ENCODE measurements around the gene CFAP54. TPM values are rescaled to one million over a fixed set of nuclear protein-coding genes. Genes with fewer than 3 reads are reported as not detected.

The CFAP54 gene
- total RNA-seq, 4 donors from 2014 or later, result 0.16 TPM; not detected in 3

GRCh38 chr12:96447256-96447655 is 42.1 kb upstream of the CFAP54 start:
- Histone ChIP-seq H3K27ac (no peak overlapping the region), H3K4me1 (no peaks in the 10 kb centered on the region), H3K4me3 (no peak overlapping the region), H3K9me3 (no peaks in the 10 kb centered on the region), H3K27me3 (no peaks in the 10 kb centered on the region), H3K36me3 (no peaks in the 10 kb centered on the region)
- 89% methylated on average over 3 of the region's 3 CpGs for WGBS
- no peak for TF ChIP-seq POLR2A (IDR thresholded peaks at IDR 0.05)
- no peak for TF ChIP-seq EP300 (IDR thresholded peaks at IDR 0.05)
- no peak for TF ChIP-seq POLR2AphosphoS5 (IDR thresholded peaks at IDR 0.05)
- TF ChIP-seq CTCF (IDR thresholded peaks at IDR 0.05), result no peak
- no peak for DNase-seq (ENCODE audit: low spot score in 2 of 2)

GRCh38 chr12:96448300-96448699 is 41.1 kb upstream of the CFAP54 start:
- H3K9me3 ChIP-seq, result no peaks in the 10 kb centered on the region
- no peak overlapping the region for H3K4me3 ChIP-seq
- no peaks in the 10 kb centered on the region for H3K27me3 ChIP-seq
- no peak for DNase-seq (ENCODE audit: low spot score in 2 of 2)
- no peaks in the 10 kb centered on the region for H3K36me3 ChIP-seq
- WGBS, result 85% methylated on average over 3 of the region's 3 CpGs
- no peaks in the 10 kb centered on the region for H3K4me1 ChIP-seq
- no peak overlapping the region for H3K27ac ChIP-seq
- TF ChIP-seq EP300 (IDR thresholded peaks at IDR 0.05) (no peak), POLR2AphosphoS5 (IDR thresholded peaks at IDR 0.05) (no peak), POLR2A (IDR thresholded peaks at IDR 0.05) (no peak), CTCF (IDR thresholded peaks at IDR 0.05) (no peak)

GRCh38 chr12:96452261-96452922 is 37.0 kb upstream of the CFAP54 start:
- 71% methylated on average over 3 of the region's 3 CpGs for WGBS
- no peaks in the 10 kb centered on the region for H3K9me3 ChIP-seq
- TF ChIP-seq CTCF (IDR thresholded peaks at IDR 0.05) (no peak), POLR2A (IDR thresholded peaks at IDR 0.05) (no peak), POLR2AphosphoS5 (IDR thresholded peaks at IDR 0.05) (no peak), EP300 (IDR thresholded peaks at IDR 0.05) (no peak)
- H3K27ac ChIP-seq, result no peak overlapping the region
- DNase-seq (ENCODE audit: low spot score in 2 of 2), result no peak
- no peaks in the 10 kb centered on the region for H3K36me3 ChIP-seq
- no peaks in the 10 kb centered on the region for H3K4me1 ChIP-seq
- no peaks in the 10 kb centered on the region for H3K27me3 ChIP-seq
- no peak overlapping the region for H3K4me3 ChIP-seq

GRCh38 chr12:96454396-96454795 is 35.0 kb upstream of the CFAP54 start:
- Histone ChIP-seq H3K4me1 (no peaks in the 10 kb centered on the region), H3K9me3 (no peaks in the 10 kb centered on the region), H3K27ac (no peak overlapping the region), H3K36me3 (no peaks in the 10 kb centered on the region), H3K4me3 (no peak overlapping the region), H3K27me3 (no peaks in the 10 kb centered on the region)
- TF ChIP-seq EP300 (IDR thresholded peaks at IDR 0.05), result no peak
- TF ChIP-seq POLR2AphosphoS5 (IDR thresholded peaks at IDR 0.05), result no peak
- no peak for TF ChIP-seq POLR2A (IDR thresholded peaks at IDR 0.05)
- no peak for DNase-seq (ENCODE audit: low spot score in 2 of 2)

- H3K4me3 ChIP-seq, result no peak overlapping the region
- DNase-seq (ENCODE audit: low spot score in 2 of 2), result no peak
- no peaks in the 10 kb centered on the region for H3K9me3 ChIP-seq
- no peaks in the 10 kb centered on the region for H3K36me3 ChIP-seq
- H3K27me3 ChIP-seq, result no peaks in the 10 kb centered on the region
- H3K27ac ChIP-seq, result no peak overlapping the region
- WGBS, result 75% methylated on average over 5 of the region's 5 CpGs
- no peaks in the 10 kb centered on the region for H3K4me1 ChIP-seq
- TF ChIP-seq EP300 (IDR thresholded peaks at IDR 0.05), result no peak
- no peak for TF ChIP-seq POLR2A (IDR thresholded peaks at IDR 0.05)
- no peak for TF ChIP-seq POLR2AphosphoS5 (IDR thresholded peaks at IDR 0.05)
- TF ChIP-seq CTCF (IDR thresholded peaks at IDR 0.05), result no peak
These were observed 33.0 kb upstream of the CFAP54 start for GRCh38 chr12:96456265-96456974.

Measured in suprapubic skin (tissue), 4 donors.